Stimulated activated effector memory CD8-positive, alpha-beta T cell treated with anti-CD3 and anti-CD28 coated beads, Interleukin-12 subunit alpha, Interleukin-12 subunit beta, amount 100 ng/mL, for 72 hours (primary cell): ENCODE data around the gene PLEKHG2.

ENCODE experiments used
- ATAC-seq: fragments of 150-1000 bp; cut with Tn5 transposase; 2 replicates; pipeline ENCODE4 v1.10.0; 2021
- DNase-seq, 2 donors: peaks; one replicate each; pipeline ENCODE4 v3.0.0; 2021 to 2022; ENCODE audit warnings: low spot score in 2 of 2
- H3K27ac Mint-ChIP-seq: one replicate; pipeline ENCODE4 v1.8.0; 2022; ENCODE audit warnings: mild to moderate bottlenecking, mixed read lengths
- H3K36me3 Mint-ChIP-seq: one replicate; pipeline ENCODE4 v1.8.0; 2022; ENCODE audit warnings: mild to moderate bottlenecking, mixed read lengths
- H3K4me1 Mint-ChIP-seq: one replicate; pipeline ENCODE4 v1.8.0; 2022; ENCODE audit warnings: mixed read lengths
- H3K4me3 Mint-ChIP-seq: one replicate; pipeline ENCODE4 v1.8.0; 2022; ENCODE audit warnings: mild to moderate bottlenecking, mixed read lengths
- H3K9me3 Mint-ChIP-seq: one replicate; pipeline ENCODE4 v1.8.0; 2022; ENCODE audit warnings: mixed read lengths

The PLEKHG2 gene

DNA sequence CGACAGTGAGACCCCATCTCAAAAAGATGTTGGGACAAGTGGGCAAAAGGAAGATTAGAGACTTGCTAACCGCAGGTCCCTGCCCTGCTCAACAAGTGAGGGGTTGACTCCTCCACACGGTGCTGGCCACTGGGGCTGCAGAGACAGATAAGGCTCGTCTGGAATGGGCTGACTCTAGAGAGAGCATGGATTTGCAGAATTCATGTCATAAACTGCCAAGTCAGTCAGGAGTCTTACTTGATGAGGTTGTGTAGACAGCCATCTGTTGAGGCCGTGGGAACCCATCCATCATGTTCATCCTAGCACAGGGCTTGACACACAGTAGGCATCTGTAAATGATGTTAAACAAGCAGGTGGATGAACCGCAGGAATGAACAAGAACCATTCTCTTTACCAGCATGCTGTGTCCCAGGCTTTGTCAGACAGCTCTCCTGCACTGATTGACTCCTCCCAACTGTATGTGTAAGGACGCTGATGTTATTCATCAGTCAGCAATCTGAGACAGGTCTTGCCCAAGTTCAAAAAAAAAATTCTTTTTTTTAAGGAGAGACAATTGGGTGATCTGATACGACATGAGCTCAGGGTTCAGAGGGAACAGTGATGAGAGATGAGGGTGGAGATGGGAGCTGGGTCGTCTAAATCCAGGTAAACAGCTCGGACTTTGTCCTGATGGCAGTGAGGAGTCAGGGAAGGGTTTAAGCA lies 30.4 kb upstream of the PLEKHG2 start:
- no peak overlapping the region for H3K4me3 Mint-ChIP-seq
- ATAC-seq (no peak), DNase-seq (no peak)
- H3K4me1 Mint-ChIP-seq, result peaks cover 7% of the 10 kb centered on the region
- no peaks in the 10 kb centered on the region for H3K9me3 Mint-ChIP-seq
- peak overlapping the region; percentile 78 for H3K27ac Mint-ChIP-seq
- H3K36me3 Mint-ChIP-seq, result peaks cover 99% of the 10 kb centered on the region

- peak overlapping the region; percentile 78 for H3K27ac Mint-ChIP-seq
- H3K36me3 Mint-ChIP-seq, result peaks cover 99% of the 10 kb centered on the region
- no peaks in the 10 kb centered on the region for H3K9me3 Mint-ChIP-seq
- no peak for DNase-seq
- peaks cover 8% of the 10 kb centered on the region for H3K4me1 Mint-ChIP-seq
- no peak for ATAC-seq
- H3K4me3 Mint-ChIP-seq, result no peak overlapping the region
These were observed 29.3 kb upstream of the PLEKHG2 start for GRCh38 chr19:39382991-39383828.

DNA sequence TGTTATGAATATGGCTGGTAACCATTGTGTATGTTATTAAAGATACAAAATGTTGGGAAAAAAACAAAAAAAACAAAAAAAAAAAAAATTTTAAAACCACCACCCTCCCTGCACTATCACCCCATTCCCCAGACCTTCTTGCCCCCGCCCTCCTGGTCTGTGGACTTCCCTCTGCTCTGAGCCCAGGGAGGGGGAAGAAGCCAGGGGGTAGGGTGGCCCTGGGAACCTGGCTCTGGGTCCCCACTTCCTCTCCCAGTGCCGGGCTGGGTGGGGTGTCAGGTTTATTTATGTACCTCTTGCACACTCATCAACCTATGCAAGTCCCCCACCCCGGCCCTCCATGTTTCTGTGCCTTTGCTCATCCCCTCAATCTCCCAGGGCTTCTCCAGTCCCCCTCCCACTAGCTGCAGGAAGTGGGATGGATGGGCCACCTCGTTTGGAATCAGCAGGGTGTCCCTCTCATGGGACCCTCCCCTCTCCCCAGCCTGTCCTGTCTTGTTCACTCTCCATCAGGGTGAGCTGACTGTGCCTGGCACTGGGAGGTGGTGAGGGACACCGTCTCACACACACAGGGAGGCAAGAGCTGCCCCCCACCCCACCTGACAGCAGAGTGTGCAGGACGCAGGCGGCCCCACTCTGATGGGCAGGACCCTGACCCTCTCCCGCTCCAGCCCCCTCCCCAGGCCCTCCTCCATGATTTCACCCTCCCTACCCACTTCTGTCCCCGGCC lies 27.5 kb upstream of the PLEKHG2 start:
- peaks cover 25% of the 10 kb centered on the region for H3K4me1 Mint-ChIP-seq

GRCh38 chr19:39385629-39386411 lies 26.6 kb upstream of the PLEKHG2 start:
- peaks cover 96% of the 10 kb centered on the region for H3K36me3 Mint-ChIP-seq
- ATAC-seq, result no peak
- peaks cover 30% of the 10 kb centered on the region for H3K4me1 Mint-ChIP-seq
- H3K9me3 Mint-ChIP-seq, result no peaks in the 10 kb centered on the region
- no peak for DNase-seq
- no peak overlapping the region for H3K4me3 Mint-ChIP-seq
- peak overlapping the region; percentile 76 for H3K27ac Mint-ChIP-seq

More for the DNA sequence above, 27.5 kb upstream of the PLEKHG2 start:
- H3K36me3 Mint-ChIP-seq, result peaks cover 95% of the 10 kb centered on the region
- H3K4me3 Mint-ChIP-seq, result no peak overlapping the region
- ATAC-seq (no peak), DNase-seq (no peak)
- H3K9me3 Mint-ChIP-seq, result no peaks in the 10 kb centered on the region
- H3K27ac Mint-ChIP-seq, result peak overlapping the region; percentile 76

GRCh38 chr19:39386557-39386956 lies 25.9 kb upstream of the PLEKHG2 start:
- Mint-ChIP-seq H3K9me3 (no peaks in the 10 kb centered on the region), H3K4me3 (no peak overlapping the region), H3K36me3 (peaks cover 96% of the 10 kb centered on the region), H3K27ac (peak overlapping the region; percentile 76), H3K4me1 (peaks cover 28% of the 10 kb centered on the region)
- no peak for DNase-seq
- no peak for ATAC-seq

DNA sequence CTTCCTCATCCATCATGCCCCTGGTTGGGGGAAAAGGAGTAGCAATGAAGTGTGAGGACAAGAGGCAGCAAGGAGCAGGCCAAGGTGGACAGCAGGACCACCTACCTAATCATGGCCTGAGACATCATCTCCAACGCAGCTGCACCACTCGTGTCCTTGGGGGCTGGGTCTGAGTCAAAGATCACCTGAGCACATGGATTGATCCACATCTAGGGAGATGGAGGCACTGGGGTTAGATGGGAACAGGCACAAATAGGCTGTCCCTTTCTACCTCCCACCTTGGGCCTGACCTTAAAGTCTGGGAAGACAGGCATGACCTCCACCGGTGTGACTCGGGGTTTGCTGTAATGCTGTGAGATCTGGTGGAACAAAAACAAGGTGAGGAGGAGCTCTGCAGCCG lies 23.8 kb upstream of the PLEKHG2 start:
- Mint-ChIP-seq H3K9me3 (no peaks in the 10 kb centered on the region), H3K36me3 (peaks cover 96% of the 10 kb centered on the region), H3K27ac (peak overlapping the region; percentile 97), H3K4me1 (peaks cover 40% of the 10 kb centered on the region), H3K4me3 (no peak overlapping the region)
- ATAC-seq (no peak), DNase-seq (no peak)

GRCh38 chr19:39389631-39390414 lies 22.6 kb upstream of the PLEKHG2 start:
- Mint-ChIP-seq H3K36me3 (peaks cover 96% of the 10 kb centered on the region), H3K4me1 (peaks cover 44% of the 10 kb centered on the region), H3K4me3 (peak overlapping the region; percentile 99), H3K9me3 (no peaks in the 10 kb centered on the region), H3K27ac (peak overlapping the region; percentile 97)
- no peak for ATAC-seq
- DNase-seq, result no peak

DNA sequence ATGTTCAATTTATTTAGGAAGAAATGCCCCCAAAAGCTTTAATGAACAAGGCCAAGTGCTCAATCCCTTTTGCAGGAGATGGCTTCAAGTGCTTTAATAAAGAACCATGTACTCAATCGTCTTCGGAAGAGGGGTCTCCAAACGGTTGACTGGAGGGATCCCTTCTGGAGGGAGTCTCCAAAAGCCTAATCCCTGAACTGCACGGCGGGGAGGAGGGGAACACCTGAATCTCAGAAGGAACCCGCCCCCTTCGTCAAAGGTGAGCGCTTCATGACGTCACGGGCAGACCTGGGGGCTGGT lies 22.1 kb upstream of the PLEKHG2 start:
- Mint-ChIP-seq H3K4me3 (peak overlapping the region; percentile 99), H3K36me3 (peaks cover 96% of the 10 kb centered on the region), H3K4me1 (peaks cover 50% of the 10 kb centered on the region), H3K27ac (peak overlapping the region; percentile 97), H3K9me3 (no peaks in the 10 kb centered on the region)
- DNase-seq (no peak), ATAC-seq (no peak)

- ATAC-seq (peak; percentile 96), DNase-seq (peak; percentile 80 to 94)
- H3K27ac Mint-ChIP-seq, result peak within 1 kb of the TSS; percentile 97
- peaks cover 55% of the 10 kb centered on the region for H3K4me1 Mint-ChIP-seq
- peak within 1 kb of the TSS; percentile 99 for H3K4me3 Mint-ChIP-seq
- peaks cover 96% of the 10 kb centered on the region for H3K36me3 Mint-ChIP-seq
- no peaks in the 10 kb centered on the region for H3K9me3 Mint-ChIP-seq
These were observed 21.6 kb upstream of the PLEKHG2 start, which contains the start of the genes MED29 and PAF1 for GRCh38 chr19:39390751-39391437. Gene MED29, plus strand, starts transcription at chr19:39391378. Its CDS starts 45 bp downstream, at chr19:39391423. Gene PAF1, minus strand, starts transcription at chr19:39391106. Its CDS starts 242 bp downstream, at chr19:39390864.

DNA sequence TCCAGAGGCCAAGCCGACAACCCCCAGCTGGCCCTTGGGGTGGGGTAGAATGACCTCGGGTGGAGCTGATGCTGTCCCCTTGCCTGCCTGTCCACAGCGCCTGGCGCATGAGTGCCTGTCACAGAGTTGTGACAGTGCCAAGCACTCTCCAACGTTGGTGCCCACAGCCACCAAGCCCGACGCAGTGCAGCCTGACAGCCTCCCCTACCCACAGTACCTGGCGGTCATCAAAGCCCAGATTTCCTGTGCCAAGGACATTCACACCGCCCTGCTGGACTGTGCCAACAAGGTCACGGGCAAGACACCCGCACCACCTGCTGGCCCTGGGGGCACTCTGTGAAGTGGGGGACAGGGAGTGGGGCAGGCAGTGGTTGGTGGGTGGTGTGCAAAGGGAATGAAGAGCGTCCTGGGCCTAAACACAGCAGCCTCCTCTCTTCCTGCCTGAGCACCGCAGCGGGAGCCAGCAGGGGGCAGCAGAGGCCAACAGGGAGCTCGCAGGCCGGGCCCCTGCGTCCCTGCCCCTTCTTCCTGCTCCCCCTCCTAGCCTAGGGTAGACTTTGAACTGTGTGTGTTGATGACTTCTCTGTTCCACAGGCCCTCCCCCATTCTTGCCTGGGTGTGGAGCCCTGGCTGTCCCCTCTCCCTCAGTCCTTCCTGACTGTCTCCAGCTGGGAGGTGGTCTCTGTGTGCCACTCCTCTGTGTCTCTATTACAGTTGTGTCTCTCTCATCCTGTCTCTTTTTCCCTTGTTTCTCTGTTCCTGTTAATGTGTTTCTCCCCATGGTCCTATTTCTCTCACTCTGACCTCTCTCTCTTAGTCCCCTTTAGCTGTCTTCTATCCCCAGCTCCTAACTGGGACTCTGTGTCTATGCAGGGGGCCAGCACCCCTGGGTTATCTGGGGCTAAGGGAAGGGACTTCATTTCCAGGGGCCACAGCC lies 14.8 kb upstream of the PLEKHG2 start:
- DNase-seq (peak; percentile 90 to 95), ATAC-seq (peak; percentile 60)
- Mint-ChIP-seq H3K27ac (peak overlapping the region; percentile 85), H3K4me3 (peak overlapping the region; percentile 62), H3K4me1 (peaks cover 71% of the 10 kb centered on the region), H3K36me3 (peaks cover 76% of the 10 kb centered on the region), H3K9me3 (no peaks in the 10 kb centered on the region)

GRCh38 chr19:39398297-39398864 lies 14.1 kb upstream of the PLEKHG2 start:
- H3K4me3 Mint-ChIP-seq, result peak overlapping the region; percentile 62
- H3K36me3 Mint-ChIP-seq, result peaks cover 76% of the 10 kb centered on the region
- ATAC-seq (peak; percentile 22), DNase-seq (peak in 1 of 2 donors; percentile 73)
- peak overlapping the region; percentile 85 for H3K27ac Mint-ChIP-seq
- H3K4me1 Mint-ChIP-seq, result peaks cover 73% of the 10 kb centered on the region
- no peaks in the 10 kb centered on the region for H3K9me3 Mint-ChIP-seq

DNA sequence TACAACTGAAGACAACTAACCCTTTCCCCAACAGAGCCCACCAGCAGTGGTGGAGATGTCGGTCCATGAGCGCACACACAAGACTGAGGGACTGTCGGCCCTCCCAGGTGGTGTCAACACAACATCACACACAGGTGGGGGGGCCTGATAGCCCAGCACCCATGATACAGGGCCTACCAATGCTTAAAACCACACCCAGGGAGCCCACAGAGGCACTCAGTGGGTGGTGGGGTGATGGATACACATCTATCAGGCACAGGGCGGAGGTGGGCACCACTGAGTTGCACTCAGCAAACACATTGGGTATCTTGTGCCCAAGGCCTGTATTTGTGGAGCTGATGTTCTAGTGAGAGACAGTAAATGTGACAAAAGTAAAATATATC lies 12.8 kb upstream of the PLEKHG2 start:
- ATAC-seq, result no peak
- no peaks in the 10 kb centered on the region for H3K9me3 Mint-ChIP-seq
- peaks cover 71% of the 10 kb centered on the region for H3K36me3 Mint-ChIP-seq
- H3K4me1 Mint-ChIP-seq, result peaks cover 67% of the 10 kb centered on the region
- DNase-seq, result no peak
- peak overlapping the region; percentile 67 for H3K27ac Mint-ChIP-seq
- H3K4me3 Mint-ChIP-seq, result peak overlapping the region; percentile 17
